Measurements from ENCODE around the gene SCCPDH. TPM values are rescaled to one million over a fixed set of nuclear protein-coding genes. Genes with fewer than 3 reads are reported as not detected.

Gene SCCPDH
- total RNA-seq, 2 donors from 2014 or later, result 21.4 to 23.1 TPM

DNA sequence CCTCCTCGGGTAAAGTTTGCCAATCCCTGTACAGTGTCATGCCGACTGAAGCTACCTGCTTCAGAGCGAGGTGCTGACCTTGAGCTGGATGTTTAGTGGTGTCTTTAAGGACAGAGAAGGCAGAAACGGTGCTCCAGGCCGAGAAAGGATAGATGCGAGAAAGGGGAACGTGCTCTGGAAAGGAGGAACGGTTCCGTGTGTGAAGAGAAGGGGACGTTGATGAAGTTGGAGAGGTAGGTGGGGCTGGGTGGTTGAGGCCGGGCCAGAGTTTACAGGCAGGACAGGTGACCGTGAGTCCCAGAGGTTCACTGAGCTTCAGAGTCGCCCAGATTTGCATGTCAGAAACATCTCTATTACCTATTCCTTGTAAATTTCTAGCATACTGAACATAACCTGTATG, 90.7 kb downstream of the SCCPDH start:
- TF ChIP-seq, protein P1, sequence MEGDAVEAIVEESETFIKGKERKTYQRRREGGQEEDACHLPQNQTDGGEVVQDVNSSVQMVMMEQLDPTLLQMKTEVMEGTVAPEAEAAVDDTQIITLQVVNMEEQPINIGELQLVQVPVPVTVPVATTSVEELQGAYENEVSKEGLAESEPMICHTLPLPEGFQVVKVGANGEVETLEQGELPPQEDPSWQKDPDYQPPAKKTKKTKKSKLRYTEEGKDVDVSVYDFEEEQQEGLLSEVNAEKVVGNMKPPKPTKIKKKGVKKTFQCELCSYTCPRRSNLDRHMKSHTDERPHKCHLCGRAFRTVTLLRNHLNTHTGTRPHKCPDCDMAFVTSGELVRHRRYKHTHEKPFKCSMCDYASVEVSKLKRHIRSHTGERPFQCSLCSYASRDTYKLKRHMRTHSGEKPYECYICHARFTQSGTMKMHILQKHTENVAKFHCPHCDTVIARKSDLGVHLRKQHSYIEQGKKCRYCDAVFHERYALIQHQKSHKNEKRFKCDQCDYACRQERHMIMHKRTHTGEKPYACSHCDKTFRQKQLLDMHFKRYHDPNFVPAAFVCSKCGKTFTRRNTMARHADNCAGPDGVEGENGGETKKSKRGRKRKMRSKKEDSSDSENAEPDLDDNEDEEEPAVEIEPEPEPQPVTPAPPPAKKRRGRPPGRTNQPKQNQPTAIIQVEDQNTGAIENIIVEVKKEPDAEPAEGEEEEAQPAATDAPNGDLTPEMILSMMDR (IDR thresholded peaks at IDR 0.05), result no peak
- no peak for DNase-seq (ENCODE audit: low spot score)
- H3K4me1 ChIP-seq, result no peaks in the 10 kb centered on the region
- H3K9me3 ChIP-seq, result no peaks in the 10 kb centered on the region
- no peaks in the 10 kb centered on the region for H3K36me3 ChIP-seq
- no peaks in the 10 kb centered on the region for H3K27me3 ChIP-seq
- H3K27ac ChIP-seq, result no peak overlapping the region
- H3K4me3 ChIP-seq, result no peak overlapping the region

DNA sequence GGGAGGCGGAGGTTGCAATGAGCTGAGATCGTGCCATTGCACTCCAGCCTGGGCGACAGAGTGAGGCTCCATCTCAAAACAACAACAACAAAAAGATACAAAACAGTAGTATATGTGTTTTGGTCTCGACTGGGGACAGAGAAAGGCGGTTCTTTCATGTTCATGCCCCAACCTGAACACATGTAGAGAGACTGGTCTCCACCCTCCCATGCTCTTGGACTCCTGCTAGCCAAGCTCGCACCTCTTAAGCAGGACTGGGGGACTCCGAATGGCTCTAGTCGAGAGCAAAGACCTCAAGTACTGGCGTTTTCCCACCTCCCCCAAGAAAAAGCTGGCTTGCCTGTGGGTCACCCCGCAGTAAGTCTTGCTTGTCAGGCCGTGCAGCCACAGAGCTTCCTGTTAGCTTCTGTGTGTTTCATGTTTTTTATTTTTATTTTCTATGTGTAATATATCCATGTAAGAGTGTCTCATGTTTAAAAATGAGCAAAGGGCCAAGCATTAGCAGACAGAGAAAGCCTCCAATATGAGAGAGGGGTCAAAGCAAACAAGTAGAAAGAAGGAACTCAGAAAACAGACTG, 91.6 kb downstream of the SCCPDH start:
- no peak overlapping the region for H3K4me3 ChIP-seq
- no peak for DNase-seq (ENCODE audit: low spot score)

More for the DNA sequence above, 91.6 kb downstream of the SCCPDH start:
- H3K4me1 ChIP-seq, result no peaks in the 10 kb centered on the region
- H3K27ac ChIP-seq, result no peak overlapping the region
- no peaks in the 10 kb centered on the region for H3K27me3 ChIP-seq
- H3K9me3 ChIP-seq, result no peaks in the 10 kb centered on the region
- H3K36me3 ChIP-seq, result no peaks in the 10 kb centered on the region
- TF ChIP-seq, protein P1 (IDR thresholded peaks at IDR 0.05), result no peak

Other genes with a start within 250 kb of the SCCPDH start
- 1 to 10 TPM; 7.9 to 8.5 TPM for gene SMYD3, start 217.1 kb upstream of the SCCPDH start, total RNA-seq
- 10 to 100 TPM in 1 of 2 donors, 1 to 10 TPM in 1; 5.5 to 12.0 TPM for gene TFB2M, start 158.1 kb upstream of the SCCPDH start, total RNA-seq
- gene CNST, start 158.0 kb upstream of the SCCPDH start, total RNA-seq, result 10 to 100 TPM; 15.6 to 19.0 TPM
- 10 to 100 TPM; 21.6 to 24.4 TPM for gene AHCTF1, start 207.5 kb downstream of the SCCPDH start, total RNA-seq